Activated T-cell treated with anti-CD3 and anti-CD28 coated beads, Interleukin-2, amount 50 U/mL, for 1 hour (primary cell): ENCODE measurements around the gene ADAMTS6.

Experiments
- DNase-seq: peaks from one replicate; pipeline ENCODE4 v3.0.0-alpha.2; 2020

ADAMTS6 gene

GRCh38 chr5:65264420-65264819 lies 217.3 kb downstream of the ADAMTS6 start:
- DNase-seq, result no peak

GRCh38 chr5:65263321-65263720 lies 218.4 kb downstream of the ADAMTS6 start:
- no peak for DNase-seq

- no peak for DNase-seq
These were observed 219.1 kb downstream of the ADAMTS6 start for GRCh38 chr5:65262649-65263059.

- no peak for DNase-seq
These were observed 219.6 kb downstream of the ADAMTS6 start for GRCh38 chr5:65262096-65262495.

- DNase-seq, result no peak
These were observed 220.2 kb downstream of the ADAMTS6 start for GRCh38 chr5:65261499-65261898.

GRCh38 chr5:65255294-65255693 lies 226.4 kb downstream of the ADAMTS6 start:
- DNase-seq, result no peak

- DNase-seq, result no peak
These were observed 228.7 kb downstream of the ADAMTS6 start for GRCh38 chr5:65252977-65253376.

GRCh38 chr5:65248896-65249295 lies 232.8 kb downstream of the ADAMTS6 start:
- no peak for DNase-seq

GRCh38 chr5:65247594-65247993 lies 234.1 kb downstream of the ADAMTS6 start:
- DNase-seq, result no peak

GRCh38 chr5:65246741-65247140 lies 235.0 kb downstream of the ADAMTS6 start:
- no peak for DNase-seq

- no peak for DNase-seq
These were observed 237.7 kb downstream of the ADAMTS6 start for GRCh38 chr5:65244031-65244430.

- DNase-seq, result no peak
These were observed 238.6 kb downstream of the ADAMTS6 start for GRCh38 chr5:65243161-65243560.

GRCh38 chr5:65229841-65230240 lies 251.9 kb downstream of the ADAMTS6 start:
- DNase-seq, result no peak

GRCh38 chr5:65213921-65214525 lies 267.7 kb downstream of the ADAMTS6 start:
- no peak for DNase-seq

GRCh38 chr5:65209341-65209740 lies 272.4 kb downstream of the ADAMTS6 start:
- DNase-seq, result no peak

- no peak for DNase-seq
These were observed 276.8 kb downstream of the ADAMTS6 start for GRCh38 chr5:65204966-65205365.

- no peak for DNase-seq
These were observed 278.0 kb downstream of the ADAMTS6 start for GRCh38 chr5:65203746-65204145.

GRCh38 chr5:65199993-65200675 lies 281.6 kb downstream of the ADAMTS6 start:
- no peak for DNase-seq

GRCh38 chr5:65198456-65199120 lies 283.1 kb downstream of the ADAMTS6 start:
- no peak for DNase-seq

- DNase-seq, result no peak
These were observed 283.9 kb downstream of the ADAMTS6 start for GRCh38 chr5:65197531-65198455.

GRCh38 chr5:65194871-65195270 lies 286.8 kb downstream of the ADAMTS6 start:
- no peak for DNase-seq

- no peak for DNase-seq
These were observed 289.4 kb downstream of the ADAMTS6 start for GRCh38 chr5:65192331-65192730.

- DNase-seq, result no peak
These were observed 290.1 kb downstream of the ADAMTS6 start for GRCh38 chr5:65191554-65192135.
